ENCODE measurements around the gene COMMD10. TPM values are rescaled to one million over a fixed set of nuclear protein-coding genes. Genes with fewer than 3 reads are reported as not detected.

Gene COMMD10
- total RNA-seq (2014; rRNA removed; shearing (Covaris generic)), result 75.0 and 78.3 TPM in 2 replicates
- polyA plus RNA-seq (2015; cell fraction: cytosol; rRNA removed), result 27.8 and 28.8 TPM in 2 replicates
- 33.7 and 38.5 TPM in 2 replicates for polyA plus RNA-seq (2015; cell fraction: nucleus; rRNA removed)

GRCh38 chr5:116084871-116085715, at the start of gene COMMD10:
Gene COMMD10 (plus strand): TSS chr5:116085025.
- DNase-seq (ENCODE audit: low read depth, low spot score), result peak; percentile 86
- in situ Hi-C loops (cut with HindIII; ENCODE audit: low pct_unique_long_range_greater_than_20kb, low sequenced_read_pairs), result no loop called here

- in situ Hi-C loops (cut with HindIII; ENCODE audit: low pct_unique_long_range_greater_than_20kb, low sequenced_read_pairs), result no loop called here
- no peak for DNase-seq (ENCODE audit: low read depth, low spot score)
Observed at GRCh38 chr5:116035123-116035522, 49.7 kb upstream of the COMMD10 start.

GRCh38 chr5:116037236-116037822, 47.5 kb upstream of the COMMD10 start:
- peak; percentile 38 for DNase-seq (ENCODE audit: low read depth, low spot score)
- in situ Hi-C loops (cut with HindIII; ENCODE audit: low pct_unique_long_range_greater_than_20kb, low sequenced_read_pairs), result no loop called here

- in situ Hi-C loops (cut with HindIII; ENCODE audit: low pct_unique_long_range_greater_than_20kb, low sequenced_read_pairs), result no loop called here
- DNase-seq (ENCODE audit: low read depth, low spot score), result no peak
Observed at GRCh38 chr5:116038817-116039216, 46.0 kb upstream of the COMMD10 start.

GRCh38 chr5:116042375-116042774, 42.5 kb upstream of the COMMD10 start:
- DNase-seq (ENCODE audit: low read depth, low spot score), result no peak
- in situ Hi-C loops (cut with HindIII; ENCODE audit: low pct_unique_long_range_greater_than_20kb, low sequenced_read_pairs), result no loop called here

- in situ Hi-C loops (cut with HindIII; ENCODE audit: low pct_unique_long_range_greater_than_20kb, low sequenced_read_pairs), result no loop called here
Observed at GRCh38 chr5:116044073-116044472, 40.8 kb upstream of the COMMD10 start.

GRCh38 chr5:116045821-116046220, 39.0 kb upstream of the COMMD10 start:
- in situ Hi-C loops (cut with HindIII; ENCODE audit: low pct_unique_long_range_greater_than_20kb, low sequenced_read_pairs), result no loop called here
- DNase-seq (ENCODE audit: low read depth, low spot score), result no peak

More at GRCh38 chr5:116044073-116044472, 40.8 kb upstream of the COMMD10 start:
- no peak for DNase-seq (ENCODE audit: low read depth, low spot score)

GRCh38 chr5:116046261-116046660, 38.6 kb upstream of the COMMD10 start:
- in situ Hi-C loops (cut with HindIII; ENCODE audit: low pct_unique_long_range_greater_than_20kb, low sequenced_read_pairs), result no loop called here
- DNase-seq (ENCODE audit: low read depth, low spot score), result no peak

- DNase-seq (ENCODE audit: low read depth, low spot score), result no peak
- in situ Hi-C loops (cut with HindIII; ENCODE audit: low pct_unique_long_range_greater_than_20kb, low sequenced_read_pairs), result no loop called here
Observed at GRCh38 chr5:116046823-116047222, 38.0 kb upstream of the COMMD10 start.

GRCh38 chr5:116058346-116058936, 26.4 kb upstream of the COMMD10 start:
- DNase-seq (ENCODE audit: low read depth, low spot score), result no peak
- in situ Hi-C loops (cut with HindIII; ENCODE audit: low pct_unique_long_range_greater_than_20kb, low sequenced_read_pairs), result no loop called here

- in situ Hi-C loops (cut with HindIII; ENCODE audit: low pct_unique_long_range_greater_than_20kb, low sequenced_read_pairs), result no loop called here
- no peak for DNase-seq (ENCODE audit: low read depth, low spot score)
Observed at GRCh38 chr5:116062352-116062751, 22.5 kb upstream of the COMMD10 start.

- in situ Hi-C loops (cut with HindIII; ENCODE audit: low pct_unique_long_range_greater_than_20kb, low sequenced_read_pairs), result no loop called here
Observed at GRCh38 chr5:116063950-116064349, 20.9 kb upstream of the COMMD10 start.

GRCh38 chr5:116068028-116068632, 16.7 kb upstream of the COMMD10 start:
- peak; percentile 62 for DNase-seq (ENCODE audit: low read depth, low spot score)
- in situ Hi-C loops (cut with HindIII; ENCODE audit: low pct_unique_long_range_greater_than_20kb, low sequenced_read_pairs), result no loop called here

More at GRCh38 chr5:116063950-116064349, 20.9 kb upstream of the COMMD10 start:
- DNase-seq (ENCODE audit: low read depth, low spot score), result peak; percentile 33

- in situ Hi-C loops (cut with HindIII; ENCODE audit: low pct_unique_long_range_greater_than_20kb, low sequenced_read_pairs), result no loop called here
- DNase-seq (ENCODE audit: low read depth, low spot score), result no peak
Observed at GRCh38 chr5:116071211-116071610, 13.6 kb upstream of the COMMD10 start.

- DNase-seq (ENCODE audit: low read depth, low spot score), result peak; percentile 28
- in situ Hi-C loops (cut with HindIII; ENCODE audit: low pct_unique_long_range_greater_than_20kb, low sequenced_read_pairs), result no loop called here
Observed at GRCh38 chr5:116075191-116075831, 9.5 kb upstream of the COMMD10 start.

GRCh38 chr5:116076496-116076895, 8.3 kb upstream of the COMMD10 start:
- no peak for DNase-seq (ENCODE audit: low read depth, low spot score)
- in situ Hi-C loops (cut with HindIII; ENCODE audit: low pct_unique_long_range_greater_than_20kb, low sequenced_read_pairs), result no loop called here

GRCh38 chr5:116078199-116078598, 6.6 kb upstream of the COMMD10 start:
- DNase-seq (ENCODE audit: low read depth, low spot score), result no peak
- in situ Hi-C loops (cut with HindIII; ENCODE audit: low pct_unique_long_range_greater_than_20kb, low sequenced_read_pairs), result no loop called here

- DNase-seq (ENCODE audit: low read depth, low spot score), result no peak
- in situ Hi-C loops (cut with HindIII; ENCODE audit: low pct_unique_long_range_greater_than_20kb, low sequenced_read_pairs), result no loop called here
Observed at GRCh38 chr5:116084287-116084691, 536 bp upstream of the COMMD10 start.
